Smooth muscle cell (in vitro differentiated cells): ENCODE data around the gene BDKRB2. TPM values are rescaled to one million over a fixed set of nuclear protein-coding genes. Genes with fewer than 3 reads are reported as not detected.

Source experiments
- DNase-seq: peaks from one replicate; lab custom pipeline; 2025; ENCODE audit not compliant: unreplicated experiment; lab: John Stamatoyannopoulos, UW
- H2AFZ ChIP-seq: fragments of 200-600 bp; sonication (generic); 2 replicates; pipeline ENCODE4 v1.6.0; 2016; ENCODE audit warnings: antibody characterized with exemption, low read depth, mild to moderate bottlenecking
- H3F3A ChIP-seq: fragments of 200-600 bp; sonication (generic); 2 replicates; pipeline ENCODE4 v1.6.0; 2017; ENCODE audit warnings: antibody characterized with exemption, low read depth
- H3K27ac ChIP-seq: fragments of 200-600 bp; sonication (generic); 2 replicates; pipeline ENCODE4 v1.5.1; 2016; ENCODE audit warnings: low read depth, mild to moderate bottlenecking
- H3K27me3 ChIP-seq: fragments of 200-600 bp; sonication (generic); 2 replicates; pipeline ENCODE4 v1.6.1; 2016; ENCODE audit warnings: low read depth, mild to moderate bottlenecking
- H3K36me3 ChIP-seq: fragments of 200-600 bp; sonication (generic); 2 replicates; pipeline ENCODE4 v1.5.1; 2016; ENCODE audit warnings: low read depth
- H3K4me1 ChIP-seq: fragments of 200-600 bp; sonication (generic); 2 replicates; pipeline ENCODE4 v1.5.1; 2016; ENCODE audit warnings: low read depth
- H3K4me2 ChIP-seq: fragments of 200-600 bp; sonication (generic); 2 replicates; pipeline ENCODE4 v1.6.0; 2016; ENCODE audit warnings: mild to moderate bottlenecking
- H3K4me3 ChIP-seq: fragments of 200-600 bp; sonication (generic); 2 replicates; pipeline ENCODE4 v1.5.1; 2016; ENCODE audit warnings: mild to moderate bottlenecking
- H3K79me2 ChIP-seq: fragments of 200-600 bp; sonication (generic); 2 replicates; pipeline ENCODE4 v1.6.0; 2016; ENCODE audit warnings: low read depth, mild to moderate bottlenecking
- H3K9ac ChIP-seq: fragments of 200-600 bp; sonication (generic); 2 replicates; pipeline ENCODE4 v1.6.0; 2016; ENCODE audit warnings: low read depth
- H3K9me3 ChIP-seq: fragments of 200-600 bp; sonication (generic); replicated peaks from 2 replicates; pipeline ENCODE4 v1.5.1; 2016; ENCODE audit warnings: low read depth
- H4K20me1 ChIP-seq: fragments of 200-600 bp; sonication (generic); 2 replicates; pipeline ENCODE4 v1.6.0; 2016; ENCODE audit warnings: low read depth
- CTCF ChIP-seq: fragments of 200-600 bp; sonication (generic); IDR thresholded peaks from 2 replicates; pipeline ENCODE4 v1.5.1; 2017; ENCODE audit warnings: borderline replicate concordance, mild to moderate bottlenecking, antibody characterized with exemption; ENCODE audit not compliant: insufficient read depth, poor library complexity, severe bottlenecking
- WGBS: methylation state at CpG from one replicate; pipeline ENCODE4 v1.1.7; 2016; ENCODE audit warnings: low lambda C conversion rate; 5-methylcytosine and 5-hydroxymethylcytosine counted together
- polyA plus RNA-seq: library from polyadenylated mRNA; unstranded; fragments of >200 nt; fragmentation: Nextera tagmentation; extraction: Ambion mirVana; gene quantifications from 2 replicates; pipeline ENCODE4 v1.2.1, GENCODE V29; 2016
- total RNA-seq: library from RNA; depleted of rRNA; stranded (reverse); fragments of >200 nt; gene quantifications from 2 replicates; pipeline ENCODE4 v1.2.3, GENCODE V29; 2014

The BDKRB2 gene
- total and polyA plus RNA-seq, 2 experiments from 2014 or later = 10.4 to 16.9 TPM

- H3K27ac ChIP-seq = no peak overlapping the region
- no peak overlapping the region for H2AFZ ChIP-seq
- no peaks in the 10 kb centered on the region for H3K27me3 ChIP-seq
- H3K4me2 ChIP-seq = no peak overlapping the region
- no peak overlapping the region for H3K4me3 ChIP-seq
- H3K9ac ChIP-seq = no peak overlapping the region
- no peaks in the 10 kb centered on the region for H3K9me3 ChIP-seq
- peaks cover 4% of the 10 kb centered on the region for H3K4me1 ChIP-seq
- no peaks in the 10 kb centered on the region for H3K79me2 ChIP-seq
- no peak for TF ChIP-seq CTCF
- H4K20me1 ChIP-seq = no peaks in the 10 kb centered on the region
- no peak for DNase-seq
- 93% methylated on average over 8 of the region's 8 CpGs for WGBS
- no peaks in the 10 kb centered on the region for H3K36me3 ChIP-seq
- no peaks in the 10 kb centered on the region for H3F3A ChIP-seq
These were observed 9.1 kb upstream of the BDKRB2 start for GRCh38 chr14:96195441-96196081.

GRCh38 chr14:96197163-96197852, 7.3 kb upstream of the BDKRB2 start:
- H3K9me3 ChIP-seq = no peaks in the 10 kb centered on the region
- WGBS = 97% methylated on average over 20 of the region's 20 CpGs
- DNase-seq = no peak
- no peaks in the 10 kb centered on the region for H3K36me3 ChIP-seq
- H4K20me1 ChIP-seq = no peaks in the 10 kb centered on the region
- no peaks in the 10 kb centered on the region for H3F3A ChIP-seq
- H3K4me3 ChIP-seq = no peak overlapping the region
- H3K9ac ChIP-seq = no peak overlapping the region
- no peak for TF ChIP-seq CTCF
- no peak overlapping the region for H3K4me2 ChIP-seq
- no peaks in the 10 kb centered on the region for H3K27me3 ChIP-seq
- no peak overlapping the region for H3K27ac ChIP-seq
- H3K79me2 ChIP-seq = no peaks in the 10 kb centered on the region
- H2AFZ ChIP-seq = no peak overlapping the region
- H3K4me1 ChIP-seq = no peaks in the 10 kb centered on the region

- 72% methylated on average over 11 of the region's 11 CpGs for whole genome bisulfite sequencing
- Histone ChIP-seq H3K4me2 (no peak overlapping the region), H3K79me2 (no peaks in the 10 kb centered on the region), H3K4me1 (no peaks in the 10 kb centered on the region), H3K27me3 (no peaks in the 10 kb centered on the region), H3K9ac (no peak overlapping the region), H4K20me1 (no peaks in the 10 kb centered on the region), H3K9me3 (no peaks in the 10 kb centered on the region), H3K36me3 (no peaks in the 10 kb centered on the region), H3F3A (no peaks in the 10 kb centered on the region), H2AFZ (no peak overlapping the region), H3K27ac (no peak overlapping the region), H3K4me3 (no peak overlapping the region)
- no peak for DNase-seq
- TF ChIP-seq CTCF = no peak
These were observed 6.7 kb upstream of the BDKRB2 start for GRCh38 chr14:96197969-96198368.
